Measurements from ENCODE around the gene ZNF280D. TPM values are rescaled to one million over a fixed set of nuclear protein-coding genes. Genes with fewer than 3 reads are reported as not detected.

Gene ZNF280D
- total RNA-seq, 1 donor from 2014 or later: 10.0 TPM

DNA sequence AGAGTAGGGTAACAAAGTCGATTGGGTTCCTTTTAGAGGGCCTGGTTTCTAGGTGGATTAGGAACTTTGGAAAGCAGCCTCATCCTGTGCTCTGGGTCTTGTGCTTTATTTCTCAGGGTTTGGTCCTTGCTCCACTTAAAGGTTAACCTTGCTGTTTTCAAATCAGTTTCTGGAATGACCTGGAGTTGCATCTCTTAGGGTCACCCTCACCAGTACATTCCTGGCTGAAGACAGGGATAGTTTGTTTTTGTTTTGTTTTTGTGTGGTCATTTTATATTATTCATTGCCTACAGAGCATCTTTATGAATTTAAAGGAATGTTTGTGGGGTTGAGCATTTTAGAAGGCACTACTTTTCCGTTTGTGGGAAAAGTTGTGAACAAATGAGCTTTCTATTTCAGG is 45.5 kb upstream of the ZNF280D start:
- no peaks in the 10 kb centered on the region for H3K27me3 Mint-ChIP-seq (ENCODE audit: low read depth)
- TF ChIP-seq, protein P1, sequence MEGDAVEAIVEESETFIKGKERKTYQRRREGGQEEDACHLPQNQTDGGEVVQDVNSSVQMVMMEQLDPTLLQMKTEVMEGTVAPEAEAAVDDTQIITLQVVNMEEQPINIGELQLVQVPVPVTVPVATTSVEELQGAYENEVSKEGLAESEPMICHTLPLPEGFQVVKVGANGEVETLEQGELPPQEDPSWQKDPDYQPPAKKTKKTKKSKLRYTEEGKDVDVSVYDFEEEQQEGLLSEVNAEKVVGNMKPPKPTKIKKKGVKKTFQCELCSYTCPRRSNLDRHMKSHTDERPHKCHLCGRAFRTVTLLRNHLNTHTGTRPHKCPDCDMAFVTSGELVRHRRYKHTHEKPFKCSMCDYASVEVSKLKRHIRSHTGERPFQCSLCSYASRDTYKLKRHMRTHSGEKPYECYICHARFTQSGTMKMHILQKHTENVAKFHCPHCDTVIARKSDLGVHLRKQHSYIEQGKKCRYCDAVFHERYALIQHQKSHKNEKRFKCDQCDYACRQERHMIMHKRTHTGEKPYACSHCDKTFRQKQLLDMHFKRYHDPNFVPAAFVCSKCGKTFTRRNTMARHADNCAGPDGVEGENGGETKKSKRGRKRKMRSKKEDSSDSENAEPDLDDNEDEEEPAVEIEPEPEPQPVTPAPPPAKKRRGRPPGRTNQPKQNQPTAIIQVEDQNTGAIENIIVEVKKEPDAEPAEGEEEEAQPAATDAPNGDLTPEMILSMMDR (conservative IDR thresholded peaks at IDR 0.05): no peak
- DNase-seq (ENCODE audit: low read depth, low spot score): no peak
- no peak overlapping the region for H3K27ac Mint-ChIP-seq (ENCODE audit: unreplicated experiment)
- H3K4me1 Mint-ChIP-seq: no peaks in the 10 kb centered on the region
- H3K9me3 Mint-ChIP-seq: no peaks in the 10 kb centered on the region
- no peak overlapping the region for H3K4me3 Mint-ChIP-seq
- H3K36me3 Mint-ChIP-seq (ENCODE audit: low read depth): no peaks in the 10 kb centered on the region

- TF ChIP-seq, protein P1 (conservative IDR thresholded peaks at IDR 0.05): no peak
- no peak overlapping the region for H3K27ac Mint-ChIP-seq (ENCODE audit: unreplicated experiment)
- H3K4me1 Mint-ChIP-seq: no peaks in the 10 kb centered on the region
- no peak overlapping the region for H3K4me3 Mint-ChIP-seq
- no peaks in the 10 kb centered on the region for H3K36me3 Mint-ChIP-seq (ENCODE audit: low read depth)
- H3K9me3 Mint-ChIP-seq: no peaks in the 10 kb centered on the region
- H3K27me3 Mint-ChIP-seq (ENCODE audit: low read depth): no peaks in the 10 kb centered on the region
- DNase-seq (ENCODE audit: low read depth, low spot score): no peak
Observed at GRCh38 chr15:56776839-56777238, 43.5 kb upstream of the ZNF280D start.

DNA sequence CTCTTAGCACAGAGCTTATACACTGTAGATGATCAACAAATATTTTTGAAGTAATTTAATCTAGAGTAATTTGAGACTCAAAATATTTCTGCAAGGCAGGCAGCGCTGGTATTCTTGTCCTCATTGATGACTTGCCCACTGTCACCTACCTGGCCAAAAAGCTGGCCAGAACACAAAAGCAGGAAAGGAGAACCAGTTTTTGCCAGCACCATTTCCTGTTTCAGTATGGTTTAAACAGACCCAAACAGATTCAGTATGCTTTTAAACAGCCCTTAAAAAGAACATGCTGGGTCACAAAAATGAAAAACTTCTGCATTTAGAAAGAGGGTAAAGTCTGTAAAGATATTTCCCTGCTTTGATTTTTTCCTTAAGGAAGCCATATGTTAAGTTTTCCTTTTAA is 42.3 kb upstream of the ZNF280D start:
- H3K36me3 Mint-ChIP-seq (ENCODE audit: low read depth): no peaks in the 10 kb centered on the region
- TF ChIP-seq, protein P1 (conservative IDR thresholded peaks at IDR 0.05): no peak

DNA sequence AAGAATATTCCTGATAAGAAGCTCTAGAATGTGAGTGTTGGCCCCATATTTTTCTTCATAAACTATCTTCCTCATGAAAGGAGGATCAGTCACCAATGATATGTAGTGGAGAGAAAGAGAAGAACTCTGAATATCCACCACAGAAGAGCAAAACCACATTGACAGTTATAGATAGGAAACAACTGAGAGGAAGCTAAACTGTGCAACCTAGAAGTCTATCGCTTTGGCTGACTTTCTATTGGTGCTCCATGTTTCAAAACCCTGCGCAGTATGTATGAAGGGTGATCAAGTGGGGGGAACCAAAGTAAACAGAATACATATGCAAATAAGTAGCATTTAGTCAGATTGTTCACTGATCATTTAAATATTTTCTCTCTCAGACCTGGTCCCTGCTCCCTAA is 41.0 kb upstream of the ZNF280D start:
- Mint-ChIP-seq H3K27ac (ENCODE audit: unreplicated experiment) (no peak overlapping the region), H3K9me3 (no peaks in the 10 kb centered on the region), H3K4me3 (no peak overlapping the region), H3K36me3 (ENCODE audit: low read depth) (no peaks in the 10 kb centered on the region), H3K27me3 (ENCODE audit: low read depth) (no peaks in the 10 kb centered on the region), H3K4me1 (no peaks in the 10 kb centered on the region)
- TF ChIP-seq, protein P1 (conservative IDR thresholded peaks at IDR 0.05): no peak
- no peak for DNase-seq (ENCODE audit: low read depth, low spot score)

More for the DNA sequence above, 42.3 kb upstream of the ZNF280D start:
- Mint-ChIP-seq H3K4me1 (no peaks in the 10 kb centered on the region), H3K4me3 (no peak overlapping the region), H3K27me3 (ENCODE audit: low read depth) (no peaks in the 10 kb centered on the region), H3K27ac (ENCODE audit: unreplicated experiment) (no peak overlapping the region), H3K9me3 (no peaks in the 10 kb centered on the region)
- DNase-seq (ENCODE audit: low read depth, low spot score): no peak

DNA sequence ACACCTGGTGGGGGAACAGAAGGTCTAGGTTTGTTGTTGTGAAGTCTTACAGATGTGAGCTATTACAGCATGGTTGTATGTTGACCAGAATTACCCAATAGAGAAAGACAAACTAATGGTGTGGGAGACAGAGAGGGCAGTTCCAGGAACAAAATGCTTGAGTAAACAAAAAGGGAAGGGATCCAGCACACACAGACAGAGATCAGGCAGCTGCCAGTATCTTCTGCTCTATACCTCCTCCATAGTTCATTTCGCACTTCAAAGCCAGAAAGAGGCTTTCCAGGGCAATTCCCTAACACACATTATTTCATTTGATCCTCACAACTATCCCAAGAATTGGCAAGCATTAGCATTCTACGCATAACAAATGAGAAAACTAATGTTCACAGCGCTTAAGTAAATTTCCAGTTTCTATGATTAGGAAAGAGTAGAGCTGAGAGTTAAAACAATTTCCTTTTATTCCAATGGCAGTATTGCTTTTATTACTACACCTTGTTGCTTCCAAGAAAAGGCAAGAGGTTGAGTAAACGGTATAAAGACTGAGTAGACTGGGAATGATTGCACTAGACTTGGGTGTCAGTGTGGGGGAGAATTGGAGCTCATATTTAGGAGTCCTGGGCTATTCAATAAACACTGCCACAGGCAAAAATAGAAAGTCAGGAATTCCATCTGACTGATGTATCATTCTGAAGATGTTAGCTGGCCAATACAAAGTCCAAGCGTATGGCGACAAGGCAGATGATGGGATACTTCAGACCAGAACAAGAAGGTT is 39.7 kb upstream of the ZNF280D start:
- Mint-ChIP-seq H3K9me3 (no peaks in the 10 kb centered on the region), H3K4me3 (no peak overlapping the region), H3K27me3 (ENCODE audit: low read depth) (no peaks in the 10 kb centered on the region), H3K27ac (ENCODE audit: unreplicated experiment) (no peak overlapping the region), H3K36me3 (ENCODE audit: low read depth) (no peaks in the 10 kb centered on the region), H3K4me1 (no peaks in the 10 kb centered on the region)
- TF ChIP-seq, protein P1 (conservative IDR thresholded peaks at IDR 0.05): no peak
- no peak for DNase-seq (ENCODE audit: low read depth, low spot score)

All from neural crest cell (in vitro differentiated cells).